Measurements from ENCODE around the gene LINC00632. TPM values are rescaled to one million over a fixed set of nuclear protein-coding genes. Genes with fewer than 3 reads are reported as not detected.
A peak's percentile ranks its signal among the peaks of the same experiment; 100 is the strongest.

LINC00632 gene
- total RNA-seq, 1 donor from 2014 or later = 2.3 TPM

DNA sequence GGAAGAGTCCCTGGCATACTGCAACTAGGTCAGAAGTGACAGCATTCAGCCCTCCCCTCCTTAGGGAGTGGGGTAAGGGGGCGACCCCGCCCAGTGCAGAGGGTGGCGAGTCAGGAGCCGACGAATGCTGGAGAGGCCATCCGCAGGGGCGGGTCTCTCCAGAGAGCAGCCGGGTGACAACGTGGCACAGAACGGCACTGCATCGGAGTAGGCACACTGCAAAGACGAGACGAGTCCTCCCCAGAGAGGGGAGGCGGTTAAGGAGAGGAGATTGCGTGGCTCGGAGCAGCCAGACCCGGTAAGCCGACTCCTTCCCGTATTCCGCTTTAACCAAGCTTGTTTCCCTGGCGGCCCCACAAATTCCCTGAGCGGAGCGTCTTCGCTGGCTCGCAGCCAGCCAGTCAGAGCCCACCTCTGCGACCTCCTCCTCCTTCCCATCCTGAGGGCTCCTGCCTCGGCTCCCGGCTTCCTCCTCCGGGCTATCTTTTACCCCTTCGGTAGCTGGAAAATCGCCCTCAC, 54.9 kb downstream of the LINC00632 start:
- no peak for DNase-seq (ENCODE audit: low spot score)
- ATAC-seq = peak; percentile 29

DNA sequence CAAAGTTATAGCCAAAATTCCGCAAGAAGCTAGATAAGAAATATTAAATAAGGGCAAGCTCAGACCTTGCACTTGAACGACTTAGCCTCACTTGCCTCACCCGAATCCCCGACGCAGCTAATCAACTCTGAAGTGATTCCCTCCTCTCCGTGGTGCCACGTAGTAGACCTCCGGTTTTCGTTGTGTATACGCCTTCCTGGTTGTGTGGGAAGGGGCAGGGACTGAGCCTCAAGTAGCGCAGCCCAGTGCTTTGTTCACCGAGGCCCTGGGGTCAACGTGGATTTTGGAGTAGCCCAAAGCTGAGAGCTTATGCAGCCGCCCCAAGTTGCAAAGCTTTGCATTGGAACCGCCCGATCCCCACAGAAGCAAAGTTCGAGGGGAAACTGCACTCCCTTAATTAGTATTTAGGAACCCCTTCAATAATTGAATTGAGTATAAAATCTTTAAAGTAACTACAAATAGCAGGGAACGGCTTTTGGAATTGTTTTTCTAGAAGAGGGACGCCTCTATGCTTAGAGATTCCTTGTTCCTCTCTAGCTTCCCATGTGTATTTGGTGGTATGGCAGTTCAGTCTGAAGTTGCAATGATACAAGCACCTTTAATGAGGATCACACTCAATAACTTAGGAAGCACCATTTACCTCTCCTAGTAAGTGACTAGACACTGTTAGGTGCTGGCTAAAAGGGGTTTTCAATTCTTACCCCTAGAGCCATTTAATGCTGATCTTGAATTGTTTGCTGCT, 55.7 kb downstream of the LINC00632 start:
- no peak for ATAC-seq
- DNase-seq (ENCODE audit: low spot score) = no peak

DNA sequence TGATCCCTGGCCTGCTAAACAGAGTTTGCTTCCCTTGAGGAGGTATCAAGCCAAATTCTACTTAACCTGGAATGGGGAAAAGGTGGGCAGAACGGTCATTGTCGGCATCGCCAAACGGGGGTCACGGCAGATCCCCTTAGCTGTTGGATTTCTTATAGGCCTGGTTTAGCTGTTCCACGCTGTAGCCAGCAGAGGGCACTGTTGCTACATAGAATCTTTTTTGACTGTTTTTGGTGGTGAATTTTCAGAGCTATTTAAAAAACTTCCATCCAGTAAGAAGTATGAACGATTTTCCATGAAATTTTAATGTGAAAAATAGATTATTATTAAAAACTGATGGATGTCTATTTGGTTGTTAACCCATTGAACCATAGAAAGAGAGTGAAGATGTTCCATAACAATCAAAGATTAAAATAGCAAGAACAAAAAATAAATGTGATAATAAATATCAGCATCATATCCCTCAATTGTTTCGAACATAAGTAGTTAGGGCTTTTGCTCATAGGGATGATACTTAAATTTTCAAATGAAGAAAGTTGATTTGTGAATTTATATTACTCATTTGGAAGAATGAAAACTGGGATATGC, 56.6 kb downstream of the LINC00632 start:
- DNase-seq (ENCODE audit: low spot score) (no peak), ATAC-seq (peak; percentile 68)

GRCh38 chrX:140767646-140768045, 58.1 kb downstream of the LINC00632 start:
- DNase-seq (ENCODE audit: low spot score) (no peak), ATAC-seq (no peak)

- ATAC-seq (no peak), DNase-seq (ENCODE audit: low spot score) (no peak)
Observed at GRCh38 chrX:140775211-140775610, 65.7 kb downstream of the LINC00632 start.

- no peak for DNase-seq (ENCODE audit: low spot score)
- ATAC-seq = no peak
Observed at GRCh38 chrX:140776320-140776719, 66.8 kb downstream of the LINC00632 start.

GRCh38 chrX:140794642-140795041, 85.1 kb downstream of the LINC00632 start:
- ATAC-seq (no peak), DNase-seq (ENCODE audit: low spot score) (no peak)

DNA sequence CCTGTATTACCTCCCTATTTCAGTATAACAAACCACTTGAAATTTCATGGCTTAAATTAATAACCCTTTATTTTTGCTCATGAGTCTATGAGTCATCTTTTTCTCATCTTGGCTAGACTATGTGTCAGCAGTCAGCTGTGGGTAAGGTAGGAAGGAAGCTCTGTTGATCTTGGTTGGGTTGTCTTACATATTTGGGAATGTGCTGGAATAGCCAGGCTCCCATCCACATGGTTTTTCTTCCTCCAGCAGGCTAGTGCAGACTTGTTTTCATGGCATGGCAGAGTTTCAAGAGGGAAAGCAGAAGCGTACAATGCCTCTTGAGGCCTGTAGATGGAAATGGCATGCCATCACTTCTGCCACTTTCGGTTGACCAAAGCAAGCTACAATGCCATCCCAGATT, 89.7 kb downstream of the LINC00632 start:
- no peak for ATAC-seq

DNA sequence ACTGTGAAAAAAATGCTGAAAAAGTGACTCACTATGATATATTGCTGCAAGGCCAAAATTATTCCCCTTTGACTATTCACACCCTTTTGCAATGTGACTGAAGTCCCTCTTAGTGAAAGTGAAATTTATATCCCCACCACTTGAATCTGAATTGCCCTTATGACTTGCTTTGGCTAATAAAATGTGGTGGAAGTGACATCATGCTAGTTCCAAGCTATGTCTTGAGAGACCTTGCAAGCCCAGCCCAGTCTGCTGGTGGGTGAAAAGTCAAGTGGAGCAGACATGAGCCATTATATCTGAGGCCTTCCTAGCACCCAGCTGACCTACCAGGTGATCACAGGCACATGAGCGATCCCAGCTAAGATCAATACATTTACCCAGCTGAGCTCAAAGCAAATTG, 94.7 kb downstream of the LINC00632 start:
- no peak for ATAC-seq
- no peak for DNase-seq (ENCODE audit: low spot score)

More for the DNA sequence above, 89.7 kb downstream of the LINC00632 start:
- DNase-seq (ENCODE audit: low spot score) = no peak

DNA sequence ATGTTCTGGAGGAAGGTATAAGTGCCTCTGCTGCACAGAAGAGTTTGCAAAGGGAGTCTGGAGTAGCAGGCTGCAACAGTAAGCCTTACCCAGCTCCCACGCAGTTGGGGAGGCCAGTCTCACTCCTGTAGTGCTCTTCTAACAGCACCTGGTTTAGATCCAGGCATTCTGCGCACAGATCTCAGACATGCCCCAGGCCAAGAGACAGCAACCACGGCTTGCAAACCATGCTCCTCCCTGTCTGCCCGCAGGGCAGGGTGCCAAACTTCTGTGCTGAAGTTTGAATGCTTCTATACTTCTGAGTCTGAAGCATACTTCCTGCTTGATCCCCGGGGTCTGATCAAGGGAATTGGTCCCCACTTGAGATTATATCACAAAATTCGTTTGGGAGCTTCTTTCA, 106.3 kb downstream of the LINC00632 start:
- ATAC-seq (no peak), DNase-seq (ENCODE audit: low spot score) (no peak)

DNA sequence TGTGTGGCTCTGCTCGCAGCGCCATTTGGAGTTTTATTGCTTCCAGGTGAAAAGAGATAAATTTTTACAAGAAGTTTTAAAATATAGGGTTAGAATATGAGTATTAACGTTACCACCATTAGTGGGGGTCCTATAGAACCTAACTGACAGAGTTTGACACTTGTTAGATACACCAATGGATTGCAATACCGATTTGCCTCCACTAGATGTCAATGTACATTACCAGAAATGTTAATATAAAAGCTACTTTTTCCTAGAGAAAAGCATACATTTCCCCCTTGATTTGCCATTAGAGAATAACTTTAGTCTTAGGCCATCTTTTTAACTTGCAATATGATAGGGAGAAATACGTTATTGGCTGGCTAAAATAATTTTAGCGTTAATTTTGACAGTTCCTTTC, 108.4 kb downstream of the LINC00632 start:
- peak; percentile 55 for ATAC-seq

GRCh38 chrX:140821280-140821679, 111.7 kb downstream of the LINC00632 start:
- ATAC-seq = no peak
- DNase-seq (ENCODE audit: low spot score) = no peak

More for the DNA sequence above, 108.4 kb downstream of the LINC00632 start:
- DNase-seq (ENCODE audit: low spot score) = no peak

DNA sequence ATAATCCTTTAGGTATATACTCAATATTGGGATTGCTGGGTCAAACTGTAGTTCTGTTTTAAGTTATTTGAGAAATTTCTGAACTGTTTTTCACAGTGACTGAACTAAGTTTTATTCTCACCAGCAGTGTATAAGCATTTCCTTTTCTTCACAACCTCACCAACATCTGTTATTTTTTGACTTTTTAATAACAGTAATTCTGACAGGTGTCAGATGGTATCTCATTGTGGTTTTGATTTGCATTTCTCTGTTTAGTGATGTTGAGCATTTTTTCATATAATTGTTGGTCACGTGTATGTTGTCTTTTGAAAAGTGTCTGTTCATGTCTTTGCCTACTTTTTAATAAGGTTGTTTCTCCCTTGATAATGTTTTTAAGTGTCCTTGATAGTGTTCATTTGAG, 112.6 kb downstream of the LINC00632 start:
- DNase-seq (ENCODE audit: low spot score) = no peak
- ATAC-seq = no peak

GRCh38 chrX:140822861-140823260, 113.3 kb downstream of the LINC00632 start:
- ATAC-seq = no peak
- no peak for DNase-seq (ENCODE audit: low spot score)

DNA sequence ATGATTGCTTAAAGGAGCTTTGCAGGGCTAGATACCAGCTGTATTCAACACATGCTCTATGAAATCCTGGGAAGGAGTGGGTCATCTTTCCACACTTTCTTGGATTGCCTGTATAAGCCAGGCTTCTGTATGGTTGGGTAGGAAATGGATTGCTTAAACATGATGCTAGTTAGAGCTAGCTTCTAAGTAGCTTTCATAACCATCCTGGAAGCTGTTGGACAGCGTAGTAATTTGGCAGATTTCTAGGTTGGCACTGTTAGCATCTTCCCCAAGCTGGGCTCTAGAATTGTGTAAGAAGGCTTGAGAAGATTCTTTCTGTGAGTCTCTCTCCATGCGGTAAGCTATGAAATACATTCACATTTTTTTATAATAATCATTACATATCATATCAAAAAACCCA, 127.3 kb downstream of the LINC00632 start:
- ATAC-seq = no peak

More for the DNA sequence above, 127.3 kb downstream of the LINC00632 start:
- DNase-seq (ENCODE audit: low spot score) = no peak

Other genes starting within 250 kb of the LINC00632 start
- gene SOX3, start 204.7 kb upstream of the LINC00632 start, total RNA-seq = not detected

Measured in left lobe of liver (tissue), 2 donors.